Esophagus muscularis mucosa (tissue), 4 donors: ENCODE data around the gene MYRIP. TPM values are rescaled to one million over a fixed set of nuclear protein-coding genes. Genes with fewer than 3 reads are reported as not detected.

Experiments
- DNase-seq: peaks from one replicate; pipeline ENCODE4 v3.0.0-alpha.2; 2017; ENCODE audit errors: extremely low spot score
- H3K27ac ChIP-seq, 4 donors: fragments of 200-600 bp; sonication (generic); replicated peaks in 1 of 4; 1 replicate in 3 of 4; 2 replicates in 1 of 4; pipeline ENCODE4 v1.5.1; 2016 to 2019; ENCODE audit warnings: mild to moderate bottlenecking in 1 of 4
- H3K27me3 ChIP-seq, 4 donors: fragments of 200-600 bp; sonication (generic); one replicate each; pipeline versions ENCODE4 v1.5.1 to v1.6.0; 2016 to 2019
- H3K36me3 ChIP-seq, 4 donors: fragments of 200-600 bp; sonication (generic); one replicate each; pipeline ENCODE4 v1.5.1; 2016 to 2019
- H3K4me1 ChIP-seq, 4 donors: fragments of 200-600 bp; sonication (generic); one replicate each; pipeline ENCODE4 v1.5.1; 2016 to 2019
- H3K4me3 ChIP-seq, 4 donors: fragments of 200-600 bp; sonication (generic); 1 replicate in 2 of 4; 2 replicates in 2 of 4; pipeline ENCODE4 v1.5.1; 2016 to 2019; ENCODE audit warnings: mild to moderate bottlenecking in 4 of 4, moderate library complexity in 1 of 4
- H3K9me3 ChIP-seq, 4 donors: fragments of 200-600 bp; sonication (generic); 1 replicate in 3 of 4; 2 replicates in 1 of 4; pipeline ENCODE4 v1.5.1; 2016 to 2019
- EP300 ChIP-seq: sonication (generic); formaldehyde crosslinking; IDR thresholded peaks from one replicate; pipeline ENCODE4 v1.6.1; 2017; ENCODE audit warnings: antibody characterized with exemption
- POLR2A ChIP-seq: fragments of 450-650 bp; IDR thresholded peaks from one replicate; pipeline ENCODE4 v1.6.1; 2017; ENCODE audit warnings: antibody characterized with exemption, moderate library complexity, mild to moderate bottlenecking, low read depth
- POLR2AphosphoS5 ChIP-seq, 2 donors: sonication (generic); formaldehyde crosslinking; IDR thresholded peaks; one replicate each; pipeline ENCODE4 v1.6.1; 2017; ENCODE audit warnings: antibody characterized with exemption in 2 of 2
- WGBS: methylation state at CpG from one replicate; pipeline ENCODE4 v1.1.5; 2018; 5-methylcytosine and 5-hydroxymethylcytosine counted together
- intact Hi-C: fragments of 100-400 bp; cut with DNase I; formaldehyde crosslinking; loops from one replicate; pipeline ENCODE4 v1.15.1; 2023
- total RNA-seq, 4 donors: library from RNA; depleted of rRNA; stranded (reverse); fragments of >200 nt; gene quantifications; one replicate each; pipeline versions ENCODE4 v1.1.0 to v1.2.1, GENCODE V29; 2016
- TF ChIP-seq, protein P1 (sequence below), 3 experiments: fragments of 200-600 bp in 2 of 3; fragments of 450-650 bp in 1 of 3; sonication (generic) in 2 of 3; IDR thresholded peaks; one replicate each; pipeline ENCODE4 v1.5.1; 2017 to 2019; ENCODE audit warnings: antibody characterized with exemption in 3 of 3, mild to moderate bottlenecking in 2 of 3, moderate library complexity in 1 of 3

MYRIP gene
- total RNA-seq, 4 donors from 2014 or later, result 3.3 to 7.2 (median 5.8) TPM

DNA sequence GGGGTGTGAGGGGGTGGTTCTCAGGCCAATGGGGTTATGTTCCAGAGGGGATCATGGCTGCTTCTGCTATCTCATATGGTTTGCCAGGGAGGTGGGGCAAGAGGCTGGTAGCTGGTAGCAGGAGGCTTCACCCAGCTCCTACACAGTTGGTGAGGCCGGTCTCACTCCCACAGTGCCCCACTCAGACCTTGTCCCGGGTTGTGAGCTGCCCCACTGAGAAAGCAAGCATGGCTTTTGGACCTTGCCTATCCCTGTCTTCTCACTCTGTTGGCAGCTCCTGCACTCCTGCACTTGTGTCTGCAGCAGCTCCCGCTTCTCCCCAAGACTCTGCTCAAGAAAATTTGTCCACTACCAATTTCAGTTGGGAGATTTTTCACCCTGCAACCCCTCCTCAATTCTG, 46.1 kb downstream of the MYRIP start:
- no peak overlapping the region for H3K27ac ChIP-seq
- no peaks in the 10 kb centered on the region for H3K27me3 ChIP-seq
- H3K36me3 ChIP-seq, result no peaks in the 10 kb centered on the region
- WGBS, result 87% methylated on average over 1 of the region's 3 CpGs
- TF ChIP-seq POLR2AphosphoS5 (IDR thresholded peaks at IDR 0.05) (no peak), POLR2A (no peak), EP300 (no peak)
- TF ChIP-seq, protein P1, sequence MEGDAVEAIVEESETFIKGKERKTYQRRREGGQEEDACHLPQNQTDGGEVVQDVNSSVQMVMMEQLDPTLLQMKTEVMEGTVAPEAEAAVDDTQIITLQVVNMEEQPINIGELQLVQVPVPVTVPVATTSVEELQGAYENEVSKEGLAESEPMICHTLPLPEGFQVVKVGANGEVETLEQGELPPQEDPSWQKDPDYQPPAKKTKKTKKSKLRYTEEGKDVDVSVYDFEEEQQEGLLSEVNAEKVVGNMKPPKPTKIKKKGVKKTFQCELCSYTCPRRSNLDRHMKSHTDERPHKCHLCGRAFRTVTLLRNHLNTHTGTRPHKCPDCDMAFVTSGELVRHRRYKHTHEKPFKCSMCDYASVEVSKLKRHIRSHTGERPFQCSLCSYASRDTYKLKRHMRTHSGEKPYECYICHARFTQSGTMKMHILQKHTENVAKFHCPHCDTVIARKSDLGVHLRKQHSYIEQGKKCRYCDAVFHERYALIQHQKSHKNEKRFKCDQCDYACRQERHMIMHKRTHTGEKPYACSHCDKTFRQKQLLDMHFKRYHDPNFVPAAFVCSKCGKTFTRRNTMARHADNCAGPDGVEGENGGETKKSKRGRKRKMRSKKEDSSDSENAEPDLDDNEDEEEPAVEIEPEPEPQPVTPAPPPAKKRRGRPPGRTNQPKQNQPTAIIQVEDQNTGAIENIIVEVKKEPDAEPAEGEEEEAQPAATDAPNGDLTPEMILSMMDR (IDR thresholded peaks at IDR 0.05), result no peak
- intact Hi-C loops, result no loop called here
- no peak overlapping the region for H3K4me3 ChIP-seq
- peaks cover 0 to 11% (median 0%) of the 10 kb centered on the region in 4 donors for H3K9me3 ChIP-seq
- H3K4me1 ChIP-seq, result no peaks in the 10 kb centered on the region
- DNase-seq, result no peak

GRCh38 chr3:39869890-39870289, 60.5 kb downstream of the MYRIP start:
- no peak overlapping the region for H3K27ac ChIP-seq

GRCh38 chr3:39870706-39871105, 61.3 kb downstream of the MYRIP start:
- no peaks in the 10 kb centered on the region for H3K36me3 ChIP-seq
- H3K27ac ChIP-seq, result no peak overlapping the region
- H3K27me3 ChIP-seq, result no peaks in the 10 kb centered on the region
- WGBS, result 44% methylated on average over 3 of the region's 3 CpGs
- DNase-seq, result no peak
- H3K4me3 ChIP-seq, result no peak overlapping the region
- intact Hi-C loops, result no loop called here
- TF ChIP-seq, protein P1 (IDR thresholded peaks at IDR 0.05), result no peak
- TF ChIP-seq POLR2A (no peak), POLR2AphosphoS5 (IDR thresholded peaks at IDR 0.05) (no peak), EP300 (no peak)
- H3K4me1 ChIP-seq, result no peaks in the 10 kb centered on the region
- peaks cover 0 to 7% (median 3%) of the 10 kb centered on the region in 4 donors for H3K9me3 ChIP-seq

More at GRCh38 chr3:39869890-39870289, 60.5 kb downstream of the MYRIP start:
- H3K27me3 ChIP-seq, result no peaks in the 10 kb centered on the region
- intact Hi-C loops, result no loop called here
- DNase-seq, result no peak
- H3K36me3 ChIP-seq, result no peaks in the 10 kb centered on the region
- no peak for TF ChIP-seq POLR2A
- H3K9me3 ChIP-seq, result peaks cover 0 to 7% (median 3%) of the 10 kb centered on the region in 4 donors
- H3K4me3 ChIP-seq, result no peak overlapping the region
- no peaks in the 10 kb centered on the region for H3K4me1 ChIP-seq
- WGBS, result 73% methylated on average over 2 of the region's 2 CpGs

GRCh38 chr3:39879581-39879980, 70.2 kb downstream of the MYRIP start:
- Histone ChIP-seq H3K4me3 (no peak overlapping the region), H3K36me3 (no peaks in the 10 kb centered on the region), H3K9me3 (no peaks in the 10 kb centered on the region), H3K27me3 (no peaks in the 10 kb centered on the region), H3K27ac (no peak overlapping the region), H3K4me1 (no peaks in the 10 kb centered on the region)
- 77% methylated on average over 2 of the region's 2 CpGs for WGBS
- intact Hi-C loops, result no loop called here
- DNase-seq, result no peak
- no peak for TF ChIP-seq POLR2AphosphoS5 (IDR thresholded peaks at IDR 0.05)
- no peak for TF ChIP-seq POLR2A
- TF ChIP-seq, protein P1 (IDR thresholded peaks at IDR 0.05), result no peak
- TF ChIP-seq EP300, result no peak

GRCh38 chr3:39882111-39882510, 72.7 kb downstream of the MYRIP start:
- Histone ChIP-seq H3K9me3 (no peaks in the 10 kb centered on the region), H3K4me1 (no peaks in the 10 kb centered on the region), H3K4me3 (no peak overlapping the region), H3K36me3 (no peaks in the 10 kb centered on the region), H3K27me3 (no peaks in the 10 kb centered on the region), H3K27ac (no peak overlapping the region)
- 81% methylated on average over 1 of the region's 1 CpG for WGBS
- no peak for DNase-seq
- intact Hi-C loops, result no loop called here
- TF ChIP-seq, protein P1 (IDR thresholded peaks at IDR 0.05), result no peak
